ENCODE measurements around the gene CKAP4. TPM values are rescaled to one million over a fixed set of nuclear protein-coding genes. Genes with fewer than 3 reads are reported as not detected.

Gene CKAP4
- total RNA-seq, 1 experiment from 2014 or later, result 62.4 TPM

DNA sequence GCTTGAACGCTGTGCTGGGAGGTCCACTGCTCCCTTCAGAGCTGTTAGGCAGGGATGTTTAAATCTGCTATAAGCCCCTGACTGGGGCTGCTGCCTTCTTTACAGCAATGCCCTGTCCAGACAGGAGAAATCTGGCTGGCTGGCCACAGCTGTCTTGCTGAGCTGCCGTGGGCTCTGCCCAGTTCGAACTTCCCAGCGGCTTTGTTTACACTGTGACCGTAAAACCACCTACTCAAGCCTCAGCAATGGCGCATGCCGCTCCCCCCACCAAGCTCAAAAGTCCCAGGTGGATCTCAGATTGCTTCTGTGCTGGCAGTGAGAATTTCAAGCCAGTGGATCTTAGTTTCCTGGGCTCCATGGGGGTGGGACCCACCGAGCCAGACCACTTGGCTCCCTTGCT lies 35.8 kb downstream of the CKAP4 start:
- Histone ChIP-seq H2BK5ac (ENCODE audit: insufficient read length, low read length) (no peak overlapping the region), H3K9me3 (ENCODE audit: control insufficient read depth, low read depth, low read length) (no peaks in the 10 kb centered on the region), H3K79me1 (ENCODE audit: insufficient read depth, low read depth, low read length, poor library complexity, severe bottlenecking) (no peaks in the 10 kb centered on the region), H3K4me1 (ENCODE audit: insufficient read depth, low read length) (no peaks in the 10 kb centered on the region), H2BK120ac (ENCODE audit: low read depth, low read length, poor library complexity, severe bottlenecking) (no peak overlapping the region), H3K23me2 (ENCODE audit: insufficient read length, low read depth, low read length, poor library complexity, severe bottlenecking) (no peaks in the 10 kb centered on the region), H2BK12ac (ENCODE audit: insufficient read length, low read depth, low read length) (no peak overlapping the region), H3K56ac (ENCODE audit: insufficient read length, low read depth, low read length) (no peak overlapping the region), H2AK5ac (ENCODE audit: insufficient read length, low read length) (no peak overlapping the region), H3T11ph (ENCODE audit: low read length) (no peak overlapping the region), H4K8ac (replicated peaks; ENCODE audit: insufficient read length, low read depth, low read length) (no peak overlapping the region), H4K91ac (ENCODE audit: insufficient read length, low read depth, low read length) (no peak overlapping the region), H3K4ac (ENCODE audit: low read depth, low read length) (no peak overlapping the region; the same call in 1 of the 2 replicates), H3K9ac (ENCODE audit: extremely low read depth, insufficient read length, low read length) (no peak overlapping the region), H3K79me2 (ENCODE audit: insufficient read depth, low read length) (no peaks in the 10 kb centered on the region), H3K23ac (ENCODE audit: insufficient read length, low read depth, low read length) (no peak overlapping the region), H4K5ac (ENCODE audit: insufficient read length, low read depth, low read length) (no peak overlapping the region), H3K27me3 (ENCODE audit: insufficient read depth, low read length) (no peaks in the 10 kb centered on the region), H3K14ac (ENCODE audit: insufficient read depth, low read length) (no peak overlapping the region), H2AFZ (ENCODE audit: low read length) (no peak overlapping the region), H3K4me2 (ENCODE audit: insufficient read depth, insufficient read length, low read length) (no peak overlapping the region), H2BK20ac (ENCODE audit: low read depth, low read length, poor library complexity, severe bottlenecking) (no peak overlapping the region), H4K20me1 (ENCODE audit: control insufficient read depth, insufficient read depth, insufficient read length) (no peaks in the 10 kb centered on the region), H3K18ac (ENCODE audit: insufficient read length, low read depth, low read length) (no peak overlapping the region), H2BK15ac (ENCODE audit: low read depth, low read length) (no peak overlapping the region), H3K27ac (ENCODE audit: insufficient read length, low read depth, low read length) (no peak overlapping the region)
- no peak overlapping the region for H3K27ac Mint-ChIP-seq
- WGBS (ENCODE audit: extremely low coverage, insufficient read length, low lambda C conversion rate), result no CpG with 5 or more reads among the region's 8 CpGs
- peaks cover 19% of the 10 kb centered on the region for H3K27me3 Mint-ChIP-seq (ENCODE audit: low read depth)
- H3K9me3 Mint-ChIP-seq, result peaks cover 8 to 11% of the 10 kb centered on the region in 2 experiments; a peak in 2 of 5 replicates
- H3K4me3 Mint-ChIP-seq, result no peak overlapping the region
- H3K4me1 Mint-ChIP-seq, result no peaks in the 10 kb centered on the region
- no peaks in the 10 kb centered on the region for H3K36me3 Mint-ChIP-seq (ENCODE audit: insufficient read depth in 1 of 3, low read depth in 3 of 3)
- TF ChIP-seq, protein P1, sequence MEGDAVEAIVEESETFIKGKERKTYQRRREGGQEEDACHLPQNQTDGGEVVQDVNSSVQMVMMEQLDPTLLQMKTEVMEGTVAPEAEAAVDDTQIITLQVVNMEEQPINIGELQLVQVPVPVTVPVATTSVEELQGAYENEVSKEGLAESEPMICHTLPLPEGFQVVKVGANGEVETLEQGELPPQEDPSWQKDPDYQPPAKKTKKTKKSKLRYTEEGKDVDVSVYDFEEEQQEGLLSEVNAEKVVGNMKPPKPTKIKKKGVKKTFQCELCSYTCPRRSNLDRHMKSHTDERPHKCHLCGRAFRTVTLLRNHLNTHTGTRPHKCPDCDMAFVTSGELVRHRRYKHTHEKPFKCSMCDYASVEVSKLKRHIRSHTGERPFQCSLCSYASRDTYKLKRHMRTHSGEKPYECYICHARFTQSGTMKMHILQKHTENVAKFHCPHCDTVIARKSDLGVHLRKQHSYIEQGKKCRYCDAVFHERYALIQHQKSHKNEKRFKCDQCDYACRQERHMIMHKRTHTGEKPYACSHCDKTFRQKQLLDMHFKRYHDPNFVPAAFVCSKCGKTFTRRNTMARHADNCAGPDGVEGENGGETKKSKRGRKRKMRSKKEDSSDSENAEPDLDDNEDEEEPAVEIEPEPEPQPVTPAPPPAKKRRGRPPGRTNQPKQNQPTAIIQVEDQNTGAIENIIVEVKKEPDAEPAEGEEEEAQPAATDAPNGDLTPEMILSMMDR (conservative IDR thresholded peaks at IDR 0.05), result no peak
- no peak for DNase-seq

Measured in H9 (cell line).